ENCODE results near the gene DLGAP4.
A peak's percentile ranks its signal among the peaks of the same experiment; 100 is the strongest.

Gene DLGAP4

GRCh38 chr20:36398515-36398914 is 92.4 kb downstream of the DLGAP4 start:
- H3K27me3 ChIP-seq (ENCODE audit: insufficient read depth, low read depth): peaks cover 27% of the 10 kb centered on the region; the same call in 1 of the 2 replicates
- H3K79me2 ChIP-seq (ENCODE audit: insufficient read depth, low read depth): no peaks in the 10 kb centered on the region
- no peak overlapping the region for H2AFZ ChIP-seq (ENCODE audit: low read depth)
- no peak overlapping the region for H3K4me2 ChIP-seq
- peaks cover 7% of the 10 kb centered on the region for H3K4me1 ChIP-seq (ENCODE audit: low read depth, poor library complexity, severe bottlenecking)
- H3K9ac ChIP-seq: no peak overlapping the region
- 0 out of 2 replicates have a peak, but pooled peaks cover 4% of the 10 kb centered on the region for H4K20me1 ChIP-seq (ENCODE audit: insufficient read depth)
- TF ChIP-seq CTCF (conservative IDR thresholded peaks at IDR 0.05; ENCODE audit: low read depth, low read length): no peak
- no peak overlapping the region for H3K4me3 ChIP-seq (IDR thresholded peaks at IDR 0.05; ENCODE audit: insufficient read depth, low read depth, low read length)
- no peaks in the 10 kb centered on the region for H3K36me3 ChIP-seq (ENCODE audit: insufficient read depth)
- H3K27ac ChIP-seq: no peak overlapping the region

- peak overlapping the region; percentile 0; the same call in 1 of the 2 replicates for H2AFZ ChIP-seq (ENCODE audit: low read depth)
These were observed 93.2 kb downstream of the DLGAP4 start for GRCh38 chr20:36399147-36399968.

GRCh38 chr20:36399969-36400545 is 93.9 kb downstream of the DLGAP4 start:
- H3K79me2 ChIP-seq (ENCODE audit: insufficient read depth, low read depth): no peaks in the 10 kb centered on the region
- no peak overlapping the region for H3K9ac ChIP-seq
- peak; percentile 17 for TF ChIP-seq CTCF (conservative IDR thresholded peaks at IDR 0.05; ENCODE audit: low read depth, low read length)
- H2AFZ ChIP-seq (ENCODE audit: low read depth): peak overlapping the region; percentile 0; the same call in 1 of the 2 replicates
- H3K4me1 ChIP-seq (ENCODE audit: low read depth, poor library complexity, severe bottlenecking): peaks cover 7% of the 10 kb centered on the region
- H3K27ac ChIP-seq: no peak overlapping the region
- H3K36me3 ChIP-seq (ENCODE audit: insufficient read depth): no peaks in the 10 kb centered on the region
- peaks cover 22% of the 10 kb centered on the region; the same call in 1 of the 2 replicates for H3K27me3 ChIP-seq (ENCODE audit: insufficient read depth, low read depth)
- H4K20me1 ChIP-seq (ENCODE audit: insufficient read depth): 0 out of 2 replicates have a peak, but pooled peaks cover 4% of the 10 kb centered on the region
- peak overlapping the region; percentile 13; the same call in 1 of the 2 replicates for H3K4me2 ChIP-seq
- H3K4me3 ChIP-seq (IDR thresholded peaks at IDR 0.05; ENCODE audit: insufficient read depth, low read depth, low read length): no peak overlapping the region

More at GRCh38 chr20:36399147-36399968, 93.2 kb downstream of the DLGAP4 start:
- H3K27me3 ChIP-seq (ENCODE audit: insufficient read depth, low read depth): peaks cover 19% of the 10 kb centered on the region; the same call in 1 of the 2 replicates
- peaks cover 7% of the 10 kb centered on the region for H3K4me1 ChIP-seq (ENCODE audit: low read depth, poor library complexity, severe bottlenecking)
- TF ChIP-seq CTCF (conservative IDR thresholded peaks at IDR 0.05; ENCODE audit: low read depth, low read length): peak; percentile 72
- 0 out of 2 replicates have a peak, but pooled peaks cover 4% of the 10 kb centered on the region for H4K20me1 ChIP-seq (ENCODE audit: insufficient read depth)
- no peaks in the 10 kb centered on the region for H3K36me3 ChIP-seq (ENCODE audit: insufficient read depth)
- H3K9ac ChIP-seq: no peak overlapping the region
- no peak overlapping the region for H3K4me3 ChIP-seq (IDR thresholded peaks at IDR 0.05; ENCODE audit: insufficient read depth, low read depth, low read length)
- H3K79me2 ChIP-seq (ENCODE audit: insufficient read depth, low read depth): no peaks in the 10 kb centered on the region
- H3K4me2 ChIP-seq: peak overlapping the region; percentile 13; the same call in 1 of the 2 replicates
- no peak overlapping the region for H3K27ac ChIP-seq

GRCh38 chr20:36400909-36401735 is 95.0 kb downstream of the DLGAP4 start:
- no peaks in the 10 kb centered on the region for H3K79me2 ChIP-seq (ENCODE audit: insufficient read depth, low read depth)
- peaks cover 23% of the 10 kb centered on the region; the same call in 1 of the 2 replicates for H3K27me3 ChIP-seq (ENCODE audit: insufficient read depth, low read depth)
- H3K27ac ChIP-seq: no peak overlapping the region
- peaks cover 7% of the 10 kb centered on the region for H3K4me1 ChIP-seq (ENCODE audit: low read depth, poor library complexity, severe bottlenecking)
- no peaks in the 10 kb centered on the region for H3K36me3 ChIP-seq (ENCODE audit: insufficient read depth)
- no peak overlapping the region for H3K4me2 ChIP-seq
- no peak overlapping the region for H2AFZ ChIP-seq (ENCODE audit: low read depth)
- H3K4me3 ChIP-seq (IDR thresholded peaks at IDR 0.05; ENCODE audit: insufficient read depth, low read depth, low read length): no peak overlapping the region
- H3K9ac ChIP-seq: no peak overlapping the region
- TF ChIP-seq CTCF (conservative IDR thresholded peaks at IDR 0.05; ENCODE audit: low read depth, low read length): no peak
- 0 out of 2 replicates have a peak, but pooled peaks cover 4% of the 10 kb centered on the region for H4K20me1 ChIP-seq (ENCODE audit: insufficient read depth)
